GM23248 (cell line): ENCODE results near the gene ZFP57. TPM values are rescaled to one million over a fixed set of nuclear protein-coding genes. Genes with fewer than 3 reads are reported as not detected.

Source experiments
- DNase-seq: peaks from one replicate; pipeline ENCODE4 v3.0.0-alpha.2; 2015
- H2AFZ ChIP-seq: fragments of 200-600 bp; sonication (generic); 2 replicates; pipeline ENCODE4 v1.6.1; 2016; ENCODE audit warnings: antibody characterized with exemption
- H3F3A ChIP-seq: fragments of 200-600 bp; sonication (generic); 2 replicates; pipeline ENCODE4 v1.6.1; 2016; ENCODE audit warnings: mild to moderate bottlenecking, antibody characterized with exemption, mixed run types; ENCODE audit not compliant: insufficient read depth
- H3K27ac ChIP-seq: fragments of 200-600 bp; sonication (generic); 2 replicates; pipeline ENCODE4 v1.5.1; 2016; ENCODE audit warnings: mild to moderate bottlenecking
- H3K27me3 ChIP-seq: fragments of 200-600 bp; sonication (generic); replicated peaks from 2 replicates; pipeline ENCODE4 v1.6.1; 2016; ENCODE audit warnings: mild to moderate bottlenecking; ENCODE audit not compliant: insufficient read depth
- H3K36me3 ChIP-seq: fragments of 200-600 bp; sonication (generic); 2 replicates; pipeline ENCODE4 v1.6.1; 2016; ENCODE audit warnings: low read depth, mild to moderate bottlenecking
- H3K4me1 ChIP-seq: fragments of 200-600 bp; sonication (generic); 2 replicates; pipeline ENCODE4 v1.6.1; 2016; ENCODE audit warnings: mild to moderate bottlenecking; ENCODE audit not compliant: insufficient read depth
- H3K4me2 ChIP-seq: fragments of 200-600 bp; sonication (generic); one replicate; pipeline ENCODE4 v1.6.1; 2016; ENCODE audit warnings: mild to moderate bottlenecking; ENCODE audit not compliant: unreplicated experiment
- H3K4me3 ChIP-seq: fragments of 200-600 bp; sonication (generic); 2 replicates; pipeline ENCODE4 v1.5.1; 2016; ENCODE audit warnings: mild to moderate bottlenecking
- H3K79me2 ChIP-seq: fragments of 200-600 bp; sonication (generic); 2 replicates; pipeline ENCODE4 v1.6.1; 2016; ENCODE audit warnings: mild to moderate bottlenecking; ENCODE audit not compliant: insufficient read depth
- H3K9ac ChIP-seq: fragments of 200-600 bp; sonication (generic); 2 replicates; pipeline ENCODE4 v1.6.1; 2016; ENCODE audit warnings: mild to moderate bottlenecking
- H3K9me2 ChIP-seq: fragments of 200-600 bp; sonication (generic); 2 replicates; pipeline ENCODE4 v1.6.1; 2016; ENCODE audit warnings: mixed run types, mild to moderate bottlenecking, moderate library complexity; ENCODE audit not compliant: insufficient read depth
- H3K9me3 ChIP-seq: fragments of 200-600 bp; sonication (generic); one replicate; pipeline ENCODE4 v1.6.1; 2017; ENCODE audit warnings: low read depth
- H4K20me1 ChIP-seq: fragments of 200-600 bp; sonication (generic); 2 replicates; pipeline ENCODE4 v1.6.0; 2016; ENCODE audit not compliant: insufficient read depth
- EZH2 ChIP-seq: fragments of 200-600 bp; sonication (generic); IDR thresholded peaks from 2 replicates; pipeline ENCODE4 v1.6.1; 2018; ENCODE audit warnings: antibody characterized with exemption, mild to moderate bottlenecking; ENCODE audit not compliant: insufficient read depth, poor library complexity, severe bottlenecking
- EZH2phosphoT487 ChIP-seq: fragments of 200-600 bp; sonication (generic); IDR thresholded peaks from 2 replicates; pipeline ENCODE4 v1.6.1; 2018; ENCODE audit warnings: antibody characterized with exemption, moderate library complexity, mild to moderate bottlenecking, low read depth; ENCODE audit not compliant: insufficient read depth
- WGBS, 2 experiments: methylation state at CpG; one replicate each; pipeline ENCODE4 v1.1.6; 2015 to 2017; ENCODE audit warnings: low lambda C conversion rate in 2 of 2, low coverage in 1 of 2; ENCODE audit errors: missing lambda C conversion rate in 2 of 2; 5-methylcytosine and 5-hydroxymethylcytosine counted together
- in situ Hi-C: fragments of 300-500 bp; cut with MboI; formaldehyde crosslinking; loops from 2 replicates; pipeline ENCODE4 v1.15.0; 2020
- polyA plus RNA-seq: library from polyadenylated mRNA; unstranded; fragments of >200 nt; fragmentation: Nextera tagmentation; extraction: Ambion mirVana; gene quantifications from 2 replicates; pipeline ENCODE4 v1.2.1, GENCODE V29; 2016
- total RNA-seq: library from RNA; depleted of rRNA; stranded (reverse); fragments of >200 nt; shearing (Covaris generic); gene quantifications from 2 replicates; pipeline ENCODE4 v1.2.3, GENCODE V29; 2014

Gene ZFP57
- total and polyA plus RNA-seq, 2 experiments from 2014 or later: not detected

DNA sequence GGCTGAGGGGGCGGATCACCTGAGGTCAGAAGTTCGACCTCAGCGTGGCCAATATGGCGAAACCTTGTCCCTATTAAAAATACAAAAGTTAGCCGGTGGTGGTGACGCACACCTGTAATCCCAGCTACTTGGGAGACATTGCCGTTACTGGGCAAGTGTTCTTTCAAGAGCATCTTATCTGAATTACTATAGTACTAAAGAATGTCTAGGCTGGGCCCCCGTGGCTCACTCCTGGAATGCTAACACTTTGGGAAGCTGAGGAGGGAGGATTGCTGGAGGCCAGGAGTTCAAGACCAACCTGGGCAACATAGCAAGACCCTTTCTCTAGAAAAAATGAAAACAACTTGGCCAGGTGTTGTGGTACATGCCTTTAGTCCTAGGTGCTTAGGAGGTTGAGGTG lies 859 bp upstream of the ZFP57 start:
- DNase-seq: no peak
- no peak overlapping the region for H3K4me3 ChIP-seq
- H3K79me2 ChIP-seq: no peaks in the 10 kb centered on the region
- H3F3A ChIP-seq: no peaks in the 10 kb centered on the region
- TF ChIP-seq EZH2 (no peak), EZH2phosphoT487 (no peak)
- H3K36me3 ChIP-seq: no peaks in the 10 kb centered on the region
- no peak overlapping the region for H2AFZ ChIP-seq
- H3K27me3 ChIP-seq: peaks cover 5% of the 10 kb centered on the region
- H3K4me1 ChIP-seq: no peaks in the 10 kb centered on the region
- 72 to 74% methylated on average over 8 of the region's 8 CpGs for WGBS, 2 experiments
- no peak overlapping the region for H3K27ac ChIP-seq
- no peak overlapping the region for H3K9ac ChIP-seq
- in situ Hi-C loops: no loop called here
- no peaks in the 10 kb centered on the region for H3K9me3 ChIP-seq
- no peaks in the 10 kb centered on the region for H4K20me1 ChIP-seq
- H3K9me2 ChIP-seq: no peaks in the 10 kb centered on the region
- no peak overlapping the region for H3K4me2 ChIP-seq

GRCh38 chr6:29680416-29680815 lies 536 bp downstream of the ZFP57 start:
- Histone ChIP-seq H3K36me3 (no peaks in the 10 kb centered on the region), H3K9ac (no peak overlapping the region), H2AFZ (no peak overlapping the region), H3F3A (no peaks in the 10 kb centered on the region), H3K4me1 (no peaks in the 10 kb centered on the region), H3K27ac (no peak overlapping the region), H3K9me2 (no peaks in the 10 kb centered on the region), H3K79me2 (no peaks in the 10 kb centered on the region), H3K4me2 (no peak overlapping the region), H3K9me3 (no peaks in the 10 kb centered on the region), H4K20me1 (no peaks in the 10 kb centered on the region), H3K27me3 (peaks cover 5% of the 10 kb centered on the region), H3K4me3 (no peak overlapping the region)
- no peak for TF ChIP-seq EZH2
- no peak for TF ChIP-seq EZH2phosphoT487
- DNase-seq: no peak
- in situ Hi-C loops: no loop called here
- WGBS, 2 experiments: 74 to 78% methylated on average over 23 to 24 of the region's 24 CpGs

- Histone ChIP-seq H3K27ac (no peak overlapping the region), H4K20me1 (no peaks in the 10 kb centered on the region), H3K4me1 (no peaks in the 10 kb centered on the region), H3K9ac (no peak overlapping the region), H3K27me3 (peaks cover 3% of the 10 kb centered on the region), H3K4me2 (no peak overlapping the region), H3K4me3 (no peak overlapping the region), H2AFZ (no peak overlapping the region), H3K79me2 (no peaks in the 10 kb centered on the region), H3K9me2 (no peaks in the 10 kb centered on the region), H3F3A (no peaks in the 10 kb centered on the region), H3K9me3 (no peaks in the 10 kb centered on the region), H3K36me3 (no peaks in the 10 kb centered on the region)
- no peak for DNase-seq
- 77 to 85% methylated on average over 12 to 13 of the region's 13 CpGs for WGBS, 2 experiments
- no peak for TF ChIP-seq EZH2phosphoT487
- no peak for TF ChIP-seq EZH2
- in situ Hi-C loops: no loop called here
These were observed 990 bp downstream of the ZFP57 start for GRCh38 chr6:29679962-29680361.

DNA sequence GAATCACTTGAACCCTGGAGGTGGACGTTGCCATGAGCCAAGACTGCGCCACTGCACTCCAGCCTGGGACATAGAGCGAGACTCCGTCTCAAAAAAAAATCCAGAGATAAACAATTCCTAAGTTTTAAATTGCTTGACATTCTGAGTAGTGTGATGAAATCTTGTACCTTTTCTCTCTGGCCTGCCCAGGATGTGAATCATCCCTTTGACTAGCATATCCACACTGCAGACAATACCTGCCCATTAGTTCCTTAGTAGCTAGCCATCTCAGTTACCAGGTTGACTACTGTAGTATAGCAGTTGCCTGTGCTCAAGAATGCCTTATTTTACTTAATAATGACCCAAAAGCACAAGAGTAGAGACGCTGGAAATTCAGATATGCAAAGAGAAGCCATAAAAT lies 2.8 kb downstream of the ZFP57 start:
- no peaks in the 10 kb centered on the region for H3K36me3 ChIP-seq
- no peaks in the 10 kb centered on the region for H4K20me1 ChIP-seq
- WGBS, 2 experiments: 69 to 73% methylated on average over 5 of the region's 5 CpGs
- no peaks in the 10 kb centered on the region for H3K9me3 ChIP-seq
- no peak for DNase-seq
- no peaks in the 10 kb centered on the region; the same call in none of the 2 replicates for H3K27me3 ChIP-seq
- no peak overlapping the region for H3K9ac ChIP-seq
- H3K4me2 ChIP-seq: no peak overlapping the region
- no peaks in the 10 kb centered on the region for H3K79me2 ChIP-seq
- TF ChIP-seq EZH2 (no peak), EZH2phosphoT487 (no peak)
- H2AFZ ChIP-seq: no peak overlapping the region
- in situ Hi-C loops: no loop called here
- no peak overlapping the region for H3K4me3 ChIP-seq
- no peaks in the 10 kb centered on the region for H3F3A ChIP-seq
- H3K9me2 ChIP-seq: no peaks in the 10 kb centered on the region
- no peak overlapping the region for H3K27ac ChIP-seq
- no peaks in the 10 kb centered on the region for H3K4me1 ChIP-seq
